ENCODE measurements around the gene AP2A1. TPM values are rescaled to one million over a fixed set of nuclear protein-coding genes. Genes with fewer than 3 reads are reported as not detected.

The AP2A1 gene
- polyA plus RNA-seq, 1 donor from 2014 or later: 40.8 TPM

DNA sequence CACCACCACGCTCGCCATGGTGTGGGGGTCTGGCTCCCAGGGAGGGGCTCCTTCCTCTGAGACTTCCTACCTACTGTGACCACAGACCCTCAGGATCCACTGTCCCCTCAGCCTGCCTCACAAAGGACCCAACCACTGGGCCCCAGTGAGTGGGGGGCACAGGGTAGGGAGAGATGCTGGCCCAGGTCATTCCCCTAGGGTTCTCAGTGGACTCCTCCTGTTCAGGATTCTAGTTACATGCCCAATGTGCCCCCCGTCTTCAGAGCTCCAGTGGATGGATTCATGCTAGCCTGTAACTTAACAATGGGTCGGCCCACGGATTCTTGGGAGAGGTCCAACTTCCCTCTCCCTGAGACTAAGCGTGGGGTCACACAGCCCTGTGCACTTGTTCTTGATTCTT is 3.6 kb upstream of the AP2A1 start, which contains the start of gene TSKS:
Gene TSKS, minus strand, starts transcription at position 77 of the 400 bp plus-strand sequence. Its CDS starts 59 bp downstream, at position 18.
- Histone ChIP-seq H3K9me3 (ENCODE audit: low read length) (no peaks in the 10 kb centered on the region), H3K79me2 (replicated peaks; ENCODE audit: insufficient read depth, low read length) (peaks cover 12% of the 10 kb centered on the region), H4K20me1 (ENCODE audit: insufficient read depth) (no peaks in the 10 kb centered on the region), H3K36me3 (ENCODE audit: insufficient read depth, low read length) (no peaks in the 10 kb centered on the region), H3K9ac (ENCODE audit: low read length) (no peak within 1 kb of the TSS), H3K9me2 (ENCODE audit: insufficient read depth, low read length) (no peaks in the 10 kb centered on the region), H3K27ac (ENCODE audit: low read length) (no peak within 1 kb of the TSS), H3K4me3 (ENCODE audit: low read length) (no peak within 1 kb of the TSS), H3K4me2 (ENCODE audit: low read length) (no peak within 1 kb of the TSS), H3K27me3 (ENCODE audit: insufficient read depth, low read depth, low read length) (no peaks in the 10 kb centered on the region), H2AFZ (ENCODE audit: low read depth, low read length) (no peak within 1 kb of the TSS), H3F3A (ENCODE audit: insufficient read depth, low read length, poor library complexity, severe bottlenecking) (no peaks in the 10 kb centered on the region)
- TF ChIP-seq TAF1 (IDR thresholded peaks at IDR 0.05; ENCODE audit: low read depth) (no peak), RAD21 (conservative IDR thresholded peaks at IDR 0.05) (no peak), POLR2AphosphoS5 (IDR thresholded peaks at IDR 0.05) (no peak), SMC3 (conservative IDR thresholded peaks at IDR 0.05; ENCODE audit: poor library complexity) (no peak), EZH2 (IDR thresholded peaks at IDR 0.05; ENCODE audit: borderline replicate concordance, insufficient read depth, low read length, poor library complexity, severe bottlenecking) (no peak), EP300 (conservative IDR thresholded peaks at IDR 0.05; ENCODE audit: poor library complexity, severe bottlenecking) (no peak)
- TF ChIP-seq, protein P1, sequence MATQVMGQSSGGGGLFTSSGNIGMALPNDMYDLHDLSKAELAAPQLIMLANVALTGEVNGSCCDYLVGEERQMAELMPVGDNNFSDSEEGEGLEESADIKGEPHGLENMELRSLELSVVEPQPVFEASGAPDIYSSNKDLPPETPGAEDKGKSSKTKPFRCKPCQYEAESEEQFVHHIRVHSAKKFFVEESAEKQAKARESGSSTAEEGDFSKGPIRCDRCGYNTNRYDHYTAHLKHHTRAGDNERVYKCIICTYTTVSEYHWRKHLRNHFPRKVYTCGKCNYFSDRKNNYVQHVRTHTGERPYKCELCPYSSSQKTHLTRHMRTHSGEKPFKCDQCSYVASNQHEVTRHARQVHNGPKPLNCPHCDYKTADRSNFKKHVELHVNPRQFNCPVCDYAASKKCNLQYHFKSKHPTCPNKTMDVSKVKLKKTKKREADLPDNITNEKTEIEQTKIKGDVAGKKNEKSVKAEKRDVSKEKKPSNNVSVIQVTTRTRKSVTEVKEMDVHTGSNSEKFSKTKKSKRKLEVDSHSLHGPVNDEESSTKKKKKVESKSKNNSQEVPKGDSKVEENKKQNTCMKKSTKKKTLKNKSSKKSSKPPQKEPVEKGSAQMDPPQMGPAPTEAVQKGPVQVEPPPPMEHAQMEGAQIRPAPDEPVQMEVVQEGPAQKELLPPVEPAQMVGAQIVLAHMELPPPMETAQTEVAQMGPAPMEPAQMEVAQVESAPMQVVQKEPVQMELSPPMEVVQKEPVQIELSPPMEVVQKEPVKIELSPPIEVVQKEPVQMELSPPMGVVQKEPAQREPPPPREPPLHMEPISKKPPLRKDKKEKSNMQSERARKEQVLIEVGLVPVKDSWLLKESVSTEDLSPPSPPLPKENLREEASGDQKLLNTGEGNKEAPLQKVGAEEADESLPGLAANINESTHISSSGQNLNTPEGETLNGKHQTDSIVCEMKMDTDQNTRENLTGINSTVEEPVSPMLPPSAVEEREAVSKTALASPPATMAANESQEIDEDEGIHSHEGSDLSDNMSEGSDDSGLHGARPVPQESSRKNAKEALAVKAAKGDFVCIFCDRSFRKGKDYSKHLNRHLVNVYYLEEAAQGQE (IDR thresholded peaks at IDR 0.05; ENCODE audit: borderline replicate concordance): no peak
- TF ChIP-seq, protein P2, sequence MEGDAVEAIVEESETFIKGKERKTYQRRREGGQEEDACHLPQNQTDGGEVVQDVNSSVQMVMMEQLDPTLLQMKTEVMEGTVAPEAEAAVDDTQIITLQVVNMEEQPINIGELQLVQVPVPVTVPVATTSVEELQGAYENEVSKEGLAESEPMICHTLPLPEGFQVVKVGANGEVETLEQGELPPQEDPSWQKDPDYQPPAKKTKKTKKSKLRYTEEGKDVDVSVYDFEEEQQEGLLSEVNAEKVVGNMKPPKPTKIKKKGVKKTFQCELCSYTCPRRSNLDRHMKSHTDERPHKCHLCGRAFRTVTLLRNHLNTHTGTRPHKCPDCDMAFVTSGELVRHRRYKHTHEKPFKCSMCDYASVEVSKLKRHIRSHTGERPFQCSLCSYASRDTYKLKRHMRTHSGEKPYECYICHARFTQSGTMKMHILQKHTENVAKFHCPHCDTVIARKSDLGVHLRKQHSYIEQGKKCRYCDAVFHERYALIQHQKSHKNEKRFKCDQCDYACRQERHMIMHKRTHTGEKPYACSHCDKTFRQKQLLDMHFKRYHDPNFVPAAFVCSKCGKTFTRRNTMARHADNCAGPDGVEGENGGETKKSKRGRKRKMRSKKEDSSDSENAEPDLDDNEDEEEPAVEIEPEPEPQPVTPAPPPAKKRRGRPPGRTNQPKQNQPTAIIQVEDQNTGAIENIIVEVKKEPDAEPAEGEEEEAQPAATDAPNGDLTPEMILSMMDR (IDR thresholded peaks at IDR 0.05; ENCODE audit: poor library complexity, severe bottlenecking): no peak

GRCh38 chr19:49764341-49764740 is 2.5 kb upstream of the AP2A1 start:
- TF ChIP-seq EZH2 (IDR thresholded peaks at IDR 0.05; ENCODE audit: borderline replicate concordance, insufficient read depth, low read length, poor library complexity, severe bottlenecking) (no peak), SMC3 (conservative IDR thresholded peaks at IDR 0.05; ENCODE audit: poor library complexity) (no peak), POLR2AphosphoS5 (IDR thresholded peaks at IDR 0.05) (no peak), TAF1 (IDR thresholded peaks at IDR 0.05; ENCODE audit: low read depth) (no peak), MXI1 (conservative IDR thresholded peaks at IDR 0.05; ENCODE audit: poor library complexity, severe bottlenecking) (no peak), RAD21 (conservative IDR thresholded peaks at IDR 0.05) (no peak), EP300 (conservative IDR thresholded peaks at IDR 0.05; ENCODE audit: poor library complexity, severe bottlenecking) (no peak)
- TF ChIP-seq, protein P2 (IDR thresholded peaks at IDR 0.05; ENCODE audit: poor library complexity, severe bottlenecking): no peak
- TF ChIP-seq, protein P1 (IDR thresholded peaks at IDR 0.05; ENCODE audit: borderline replicate concordance): no peak
- Histone ChIP-seq H3K27ac (ENCODE audit: low read length) (no peak overlapping the region), H3K9ac (ENCODE audit: low read length) (no peak overlapping the region), H3K9me3 (ENCODE audit: low read length) (no peaks in the 10 kb centered on the region), H3K9me2 (ENCODE audit: insufficient read depth, low read length) (no peaks in the 10 kb centered on the region), H3K27me3 (ENCODE audit: insufficient read depth, low read depth, low read length) (no peaks in the 10 kb centered on the region), H4K20me1 (ENCODE audit: insufficient read depth) (no peaks in the 10 kb centered on the region), H3K4me2 (ENCODE audit: low read length) (no peak overlapping the region), H3K4me3 (ENCODE audit: low read length) (no peak overlapping the region), H2AFZ (ENCODE audit: low read depth, low read length) (no peak overlapping the region), H3F3A (ENCODE audit: insufficient read depth, low read length, poor library complexity, severe bottlenecking) (no peaks in the 10 kb centered on the region), H3K36me3 (ENCODE audit: insufficient read depth, low read length) (no peaks in the 10 kb centered on the region), H3K79me2 (replicated peaks; ENCODE audit: insufficient read depth, low read length) (peaks cover 17% of the 10 kb centered on the region)

Measured in neural cell (in vitro differentiated cells).